ENCODE results near the gene GPR162.

GPR162 gene

GRCh38 chr12:6788972-6789924 is 32.4 kb upstream of the GPR162 start, which contains the start of gene CD4:
CD4 (plus strand) TSS chr12:6789528; CDS start chr12:6800139, 10,611 bp downstream.
- peak; percentile 92 to 96 (median 94) for DNase-seq

- DNase-seq: peak; percentile 33 to 64 (median 58)
Measured at GRCh38 chr12:6790496-6791150, 31.0 kb upstream of the GPR162 start.

GRCh38 chr12:6791931-6792520 is 29.6 kb upstream of the GPR162 start:
- peak in 1 of 4 experiments; percentile 46 for DNase-seq

- peak; percentile 89 to 95 (median 94) for DNase-seq
Measured at GRCh38 chr12:6792522-6793201, 29.0 kb upstream of the GPR162 start.

- no peak for DNase-seq
Measured at GRCh38 chr12:6795088-6795487, 26.5 kb upstream of the GPR162 start.

GRCh38 chr12:6796576-6796975 is 25.0 kb upstream of the GPR162 start:
- no peak for DNase-seq

GRCh38 chr12:6799147-6799546 is 22.5 kb upstream of the GPR162 start:
- no peak for DNase-seq

- DNase-seq: no peak
Measured at GRCh38 chr12:6807170-6807569, 14.5 kb upstream of the GPR162 start.

GRCh38 chr12:6809056-6809455 is 12.6 kb upstream of the GPR162 start:
- no peak for DNase-seq

GRCh38 chr12:6810758-6811157 is 10.9 kb upstream of the GPR162 start:
- no peak for DNase-seq

GRCh38 chr12:6813363-6813762 is 8.3 kb upstream of the GPR162 start:
- DNase-seq: no peak

- DNase-seq: no peak
Measured at GRCh38 chr12:6816598-6816997, 5.0 kb upstream of the GPR162 start.

- DNase-seq: no peak
Measured at GRCh38 chr12:6817098-6817497, 4.5 kb upstream of the GPR162 start.

- DNase-seq: no peak
Measured at GRCh38 chr12:6817662-6818157, 3.9 kb upstream of the GPR162 start.

GRCh38 chr12:6818222-6818621 is 3.4 kb upstream of the GPR162 start:
- DNase-seq: no peak

- no peak for DNase-seq
Measured at GRCh38 chr12:6818645-6819044, 3.0 kb upstream of the GPR162 start.

GRCh38 chr12:6819106-6820030 is 2.3 kb upstream of the GPR162 start:
- DNase-seq: no peak

GRCh38 chr12:6820166-6820565 is 1.5 kb upstream of the GPR162 start:
- DNase-seq: no peak

GRCh38 chr12:6822426-6823135 is 960 bp downstream of the GPR162 start:
- DNase-seq: peak in 1 of 4 experiments; percentile 1
